GM18520 (cell line): ENCODE measurements around the gene HAGH.

Experiments
- ATAC-seq: cut with Tn5 transposase; IDR thresholded peaks from one replicate; pipeline ENCODE4 v1.9.1; 2021; ENCODE audit not compliant: unreplicated experiment

Gene HAGH

DNA sequence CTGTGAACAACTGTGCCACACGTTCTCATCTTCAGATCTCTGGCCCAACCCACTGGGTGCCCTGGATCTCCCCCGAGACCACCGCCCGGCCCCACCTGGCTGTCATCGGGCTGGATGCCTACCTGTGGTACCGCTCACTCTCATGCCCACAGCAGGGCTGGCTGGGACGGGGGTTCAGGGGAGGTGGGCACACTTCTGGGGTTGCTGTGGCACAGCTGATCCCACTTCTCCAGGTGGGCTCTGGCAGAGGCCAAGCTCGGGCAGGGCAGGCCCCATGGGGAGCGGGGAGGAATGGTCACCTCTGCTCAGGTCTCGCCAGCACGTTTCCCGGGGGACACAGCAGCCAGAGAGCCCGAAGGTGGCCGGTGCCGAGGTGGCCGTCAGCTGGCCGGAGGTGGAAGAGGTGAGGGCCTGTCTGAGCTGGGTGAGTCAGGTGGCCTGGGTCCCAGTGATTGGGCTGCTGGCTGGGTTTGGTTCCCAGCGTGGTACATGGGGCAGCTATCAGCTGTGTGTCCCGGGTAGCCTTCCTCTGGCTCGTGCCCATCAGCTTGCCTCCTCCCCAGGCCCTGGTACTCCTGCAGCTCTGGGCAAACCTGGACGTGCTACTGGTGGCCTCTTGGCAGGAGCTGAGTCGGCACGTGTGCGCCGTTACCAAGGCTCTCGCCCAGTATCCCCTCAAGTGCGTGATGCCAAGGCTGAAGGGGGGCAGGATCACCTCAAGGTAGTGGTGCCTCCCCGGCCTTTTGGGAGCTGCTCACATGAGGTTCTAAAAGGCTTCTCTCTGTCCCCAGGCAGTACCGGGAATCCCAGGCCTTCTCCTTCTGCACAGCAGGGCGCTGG is 51.4 kb downstream of the HAGH start:
- no peak for ATAC-seq

DNA sequence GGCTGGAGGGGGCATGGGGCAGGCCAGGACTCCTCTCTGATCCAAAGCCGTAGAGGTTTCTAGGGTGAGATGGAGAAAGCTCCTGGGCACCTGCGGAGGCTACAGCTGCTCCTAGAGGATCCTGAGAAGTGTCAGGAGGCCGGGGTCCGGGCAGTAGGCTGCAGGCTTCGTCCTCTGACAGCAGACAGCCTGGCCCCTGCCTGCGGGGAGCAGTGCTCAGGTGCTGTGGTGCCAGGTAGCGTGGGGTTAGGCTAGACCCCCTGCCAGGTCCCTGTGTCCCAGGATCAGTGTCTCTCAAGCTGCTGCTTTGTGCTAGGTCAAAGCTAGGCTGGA is 52.2 kb downstream of the HAGH start:
- ATAC-seq: no peak

DNA sequence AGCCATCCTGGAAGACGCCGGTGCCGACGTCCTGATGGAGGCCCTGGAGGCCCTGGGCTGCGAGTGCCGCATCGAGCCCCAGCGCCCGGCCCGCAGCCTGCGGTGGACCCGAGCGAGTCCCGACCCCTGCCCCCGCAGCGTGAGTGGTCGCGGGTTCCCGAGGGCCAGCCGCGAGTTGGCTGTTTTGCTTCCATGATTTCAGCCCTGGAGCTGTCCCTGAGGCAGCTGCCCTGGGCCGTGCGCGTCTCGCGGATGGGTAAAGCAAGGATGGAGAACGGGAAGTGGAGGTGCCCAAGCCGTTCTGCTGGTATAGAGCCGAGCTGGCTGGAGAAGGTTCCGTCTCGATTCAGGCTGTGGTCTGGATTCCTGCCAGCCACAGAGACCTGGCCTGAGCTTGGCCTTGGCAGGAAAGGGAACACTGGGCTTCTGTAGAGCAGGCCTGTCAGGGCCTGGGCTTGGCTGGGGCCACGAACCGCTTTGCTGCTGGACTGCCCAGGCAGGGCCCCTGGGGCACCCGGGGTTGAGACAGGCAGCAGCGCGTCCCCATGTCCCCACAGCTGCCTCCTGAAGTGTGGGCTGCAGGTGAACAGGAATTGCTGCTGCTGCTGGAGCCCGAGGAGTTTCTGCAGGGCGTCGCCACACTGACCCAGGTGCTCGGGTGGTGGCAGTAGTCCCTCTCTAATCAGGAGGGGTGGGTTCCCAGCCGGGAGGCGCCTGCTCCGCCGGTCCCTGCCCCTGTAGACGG is 52.8 kb downstream of the HAGH start:
- ATAC-seq: no peak

DNA sequence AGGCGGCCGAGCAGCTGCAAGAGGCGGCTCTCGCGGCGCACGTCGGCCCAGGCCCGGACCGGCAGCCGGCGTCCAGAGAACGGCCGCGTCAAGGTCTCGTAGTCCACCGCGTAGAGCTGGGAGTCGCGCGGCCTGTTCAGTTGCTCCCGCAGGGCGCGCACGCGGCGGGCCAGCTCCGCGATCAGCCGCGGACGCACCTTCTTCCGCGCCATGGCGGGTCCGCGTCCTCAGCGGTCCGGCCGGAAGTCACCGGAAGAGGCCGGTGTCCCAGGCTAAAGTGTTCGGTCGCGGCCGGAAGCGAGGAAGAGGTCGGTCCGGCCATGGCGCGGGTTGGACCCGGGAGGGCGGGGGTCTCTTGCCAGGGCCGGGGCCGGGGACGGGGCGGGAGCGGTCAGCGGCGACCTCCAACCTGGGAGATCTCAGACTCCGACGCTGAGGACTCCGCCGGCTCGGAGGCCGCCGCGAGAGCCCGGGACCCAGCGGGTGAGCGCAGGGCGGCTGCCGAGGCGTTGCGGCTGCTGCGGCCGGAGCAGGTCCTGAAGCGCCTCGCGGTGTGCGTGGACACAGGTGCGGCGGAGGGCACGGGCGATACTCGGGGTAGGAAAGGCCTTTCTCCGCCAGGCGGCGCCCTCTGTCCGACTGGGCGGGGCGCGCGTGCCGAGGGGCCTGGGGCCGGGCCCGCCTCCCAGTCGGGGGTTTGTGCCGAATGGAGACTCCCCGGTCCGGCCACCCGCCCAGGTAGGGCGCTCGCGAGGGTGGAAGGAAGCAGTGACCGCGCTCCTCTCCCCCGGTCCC is 53.5 kb downstream of the HAGH start, which contains the start of gene MRPS34:
TSS of gene MRPS34 (minus strand) at position 227 of the 795 bp plus-strand sequence. CDS start at position 212, 15 bp downstream.
- peak; percentile 41 for ATAC-seq

DNA sequence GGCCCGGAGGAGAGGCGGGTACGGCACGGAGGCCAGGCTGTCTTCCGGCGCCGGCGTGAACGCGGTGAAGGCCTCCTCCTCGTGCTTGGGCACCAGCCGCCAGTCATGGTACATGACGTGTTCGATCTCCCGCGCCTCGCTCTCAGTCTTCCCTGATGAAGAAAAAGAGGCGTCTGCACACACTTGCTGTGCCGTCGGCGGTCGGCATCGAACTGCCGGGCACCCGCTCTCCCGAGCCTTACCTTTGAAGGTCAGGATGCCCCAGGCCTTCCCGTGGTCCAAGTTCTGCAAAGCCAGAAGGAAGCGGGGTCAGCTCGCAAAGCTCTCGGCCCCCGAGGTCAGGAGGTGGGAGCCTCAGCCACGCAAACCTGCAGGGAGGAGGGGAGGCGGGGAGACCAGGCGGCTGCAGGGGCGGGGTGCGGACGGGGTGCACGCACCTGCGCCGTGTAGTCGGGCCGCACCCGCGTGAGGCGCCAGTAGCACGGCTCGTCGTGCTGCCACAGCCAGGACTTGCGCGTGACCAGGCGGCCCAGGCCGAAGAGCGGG is 54.2 kb downstream of the HAGH start, which contains the start of gene EME2:
TSS of gene EME2 (plus strand) at position 449 of the 546 bp plus-strand sequence. CDS start 418 bp downstream, outside the sequence.
- no peak for ATAC-seq

DNA sequence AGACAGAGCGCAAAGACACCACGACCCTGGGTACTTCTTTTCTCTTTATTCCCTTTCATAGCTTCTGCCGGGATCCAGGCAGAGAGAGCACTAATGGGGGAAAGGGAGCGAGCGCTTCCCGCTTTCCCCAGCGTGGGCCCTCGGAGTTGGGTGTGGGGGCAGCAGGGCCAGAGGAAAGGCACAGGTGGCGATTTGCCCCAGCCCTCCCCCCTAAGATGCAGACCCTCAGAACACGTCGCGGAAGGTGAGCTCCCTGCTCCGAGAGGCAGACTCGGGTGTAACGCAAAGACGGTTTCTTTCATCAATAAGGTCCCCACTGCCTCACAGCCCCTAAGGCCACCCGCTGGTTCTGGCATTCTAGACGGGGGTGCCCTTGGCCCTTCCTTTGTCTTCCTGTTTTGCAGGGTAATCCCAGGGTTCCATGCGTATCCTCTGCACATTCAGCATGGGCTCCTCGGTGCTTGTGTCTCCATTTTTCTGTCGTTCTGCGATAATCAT is 54.7 kb downstream of the HAGH start:
- no peak for ATAC-seq

DNA sequence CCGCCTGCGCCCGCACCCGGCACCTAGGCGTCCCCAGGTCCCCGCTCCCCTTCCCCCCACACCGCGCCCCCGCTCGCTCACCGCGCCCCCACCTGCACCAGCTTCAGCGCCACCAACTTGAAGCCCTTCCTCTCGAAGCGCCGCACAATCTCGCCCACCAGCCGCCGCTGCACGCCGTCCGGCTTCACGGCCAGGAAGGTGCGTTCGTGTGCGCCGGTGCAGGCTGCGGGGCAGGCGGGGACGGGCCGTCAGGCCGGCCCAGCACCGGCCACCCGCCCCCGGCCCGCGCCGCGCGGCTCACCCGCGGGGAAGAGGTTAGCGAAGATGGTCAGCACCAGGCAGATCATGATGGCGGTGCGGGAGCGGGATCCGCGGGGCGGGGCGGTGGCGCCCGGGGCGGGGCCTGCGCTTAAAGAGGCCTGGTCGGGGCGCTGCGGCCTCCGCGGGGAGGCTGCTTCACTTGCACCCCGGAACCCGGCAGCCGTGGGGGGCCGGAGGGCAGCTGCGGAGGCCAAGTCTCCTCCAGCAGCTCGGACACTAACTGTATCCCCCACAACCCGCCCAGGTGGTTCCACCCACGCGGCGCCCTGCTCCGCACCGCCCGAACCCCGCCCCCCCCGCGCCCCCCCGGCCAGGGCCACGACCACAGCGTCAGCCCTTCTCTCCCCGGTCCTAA is 55.3 kb downstream of the HAGH start, which contains the start of gene NME3:
TSS of gene NME3 (minus strand) at position 356 of the 676 bp plus-strand sequence. CDS start at position 347, 9 bp downstream.
- ATAC-seq: no peak

DNA sequence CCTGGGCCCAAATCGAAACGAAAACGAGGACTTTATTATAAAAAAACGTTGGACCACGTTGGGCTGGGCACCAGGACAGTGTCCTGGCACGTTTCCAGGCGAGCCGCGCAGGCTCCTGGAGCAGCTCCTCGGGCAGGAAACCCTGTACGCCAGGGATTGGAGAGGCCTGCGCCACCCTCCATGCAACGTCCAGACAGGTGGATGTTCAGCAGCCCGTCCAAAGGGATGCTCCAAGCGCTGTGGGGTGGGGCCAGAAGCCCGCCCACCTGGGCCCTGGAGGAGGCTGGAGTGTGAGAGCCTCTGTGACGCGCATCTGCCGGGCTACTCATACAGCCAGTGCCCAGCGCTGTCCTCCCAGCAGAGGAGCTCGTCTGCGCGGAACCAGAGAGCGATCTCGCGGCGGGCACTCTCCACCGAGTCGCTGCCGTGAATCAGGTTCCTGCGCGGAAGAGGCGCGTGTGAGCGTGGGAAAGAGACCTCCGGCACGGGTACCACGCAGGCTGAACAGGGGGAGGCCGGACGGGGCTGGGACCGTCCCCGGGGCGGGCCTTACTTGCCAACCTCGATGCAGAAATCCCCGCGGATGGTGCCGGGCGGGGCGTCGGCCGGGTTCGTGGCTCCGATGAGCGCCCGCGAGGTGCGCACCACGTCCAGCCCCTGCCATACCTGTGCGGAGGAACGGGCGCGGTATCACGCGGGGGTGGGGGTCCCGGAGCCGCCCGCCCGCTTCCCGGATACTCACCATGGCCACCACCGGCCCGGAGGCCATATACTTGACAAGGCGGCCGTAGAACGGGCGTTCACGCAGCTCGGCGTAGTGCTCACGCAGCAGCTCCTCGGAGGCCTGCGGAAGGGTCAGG is 56.1 kb downstream of the HAGH start:
- no peak for ATAC-seq

DNA sequence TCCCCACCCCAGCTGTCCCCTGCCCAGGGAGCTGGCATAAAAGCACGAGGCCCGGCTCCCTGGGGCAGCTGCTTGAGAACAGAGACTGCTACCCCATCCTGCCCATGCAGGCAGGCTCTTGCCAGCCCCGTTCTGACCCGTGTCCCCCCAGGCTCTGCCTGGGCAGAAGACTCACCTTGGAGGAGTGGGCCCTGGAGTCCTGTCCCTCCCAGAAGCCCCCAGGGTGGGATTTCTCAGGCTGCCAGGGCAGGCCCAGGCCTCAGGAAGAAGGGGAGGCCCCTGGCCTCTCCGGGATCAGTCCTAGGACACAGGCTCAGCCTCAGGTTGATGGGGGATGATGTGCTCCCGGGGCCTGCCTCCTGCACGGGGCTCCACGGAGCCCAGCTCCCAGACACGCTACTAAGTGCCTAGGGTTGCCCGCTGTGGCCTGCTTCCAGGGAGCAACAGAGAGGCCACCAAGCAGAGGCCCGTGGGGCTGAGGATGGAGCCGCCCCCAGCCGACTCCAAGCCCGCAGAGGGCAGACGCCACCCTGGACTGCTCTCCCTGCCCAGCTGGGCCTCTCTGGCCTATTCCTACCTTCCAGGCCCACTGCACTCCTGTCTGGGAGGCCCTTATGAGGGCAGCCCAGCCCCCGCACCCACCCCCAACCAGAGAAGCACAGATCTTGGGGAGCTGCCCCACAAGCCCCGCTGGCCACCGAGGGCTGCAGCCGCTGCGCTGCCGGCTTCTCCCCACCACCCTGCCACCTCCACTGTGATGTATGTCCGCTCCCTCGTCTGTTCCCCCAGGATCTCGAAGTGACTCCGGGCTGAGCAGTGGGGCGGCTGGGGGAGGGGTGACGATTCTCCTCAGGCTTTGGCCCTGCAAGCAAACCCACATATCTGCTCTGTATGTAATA is 57.0 kb downstream of the HAGH start:
- no peak for ATAC-seq

DNA sequence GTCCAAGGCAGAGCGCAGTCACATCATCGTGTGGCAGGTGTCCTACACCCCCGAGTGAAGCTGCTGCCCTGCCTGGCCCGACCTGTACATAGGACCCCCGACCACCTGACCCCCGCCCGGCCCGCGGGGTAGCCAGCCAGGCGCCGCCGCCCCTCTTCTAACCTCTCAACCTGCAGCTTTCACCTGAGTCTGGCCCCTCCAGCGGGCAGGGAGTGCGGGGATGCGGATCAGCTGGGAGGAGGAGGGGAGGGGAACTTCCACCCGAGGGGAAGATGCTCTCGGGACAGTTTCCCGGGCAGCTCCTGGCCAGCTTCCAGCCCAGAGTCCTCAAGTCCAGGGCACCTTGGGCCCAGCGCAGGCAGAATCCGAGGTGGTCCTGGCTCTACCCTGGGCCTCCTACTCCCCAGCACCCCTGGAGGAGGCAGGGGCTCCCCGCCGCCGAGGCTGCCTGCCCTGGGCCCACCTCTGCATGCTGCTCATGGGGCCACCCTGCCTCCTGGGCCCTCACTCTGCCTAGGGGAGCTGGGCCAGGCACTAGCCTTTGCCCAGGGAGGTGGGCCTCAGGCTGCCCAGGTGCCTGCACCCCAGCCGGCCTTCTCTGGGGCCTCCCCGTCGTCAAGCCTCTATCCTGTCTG is 57.7 kb downstream of the HAGH start:
- no peak for ATAC-seq

DNA sequence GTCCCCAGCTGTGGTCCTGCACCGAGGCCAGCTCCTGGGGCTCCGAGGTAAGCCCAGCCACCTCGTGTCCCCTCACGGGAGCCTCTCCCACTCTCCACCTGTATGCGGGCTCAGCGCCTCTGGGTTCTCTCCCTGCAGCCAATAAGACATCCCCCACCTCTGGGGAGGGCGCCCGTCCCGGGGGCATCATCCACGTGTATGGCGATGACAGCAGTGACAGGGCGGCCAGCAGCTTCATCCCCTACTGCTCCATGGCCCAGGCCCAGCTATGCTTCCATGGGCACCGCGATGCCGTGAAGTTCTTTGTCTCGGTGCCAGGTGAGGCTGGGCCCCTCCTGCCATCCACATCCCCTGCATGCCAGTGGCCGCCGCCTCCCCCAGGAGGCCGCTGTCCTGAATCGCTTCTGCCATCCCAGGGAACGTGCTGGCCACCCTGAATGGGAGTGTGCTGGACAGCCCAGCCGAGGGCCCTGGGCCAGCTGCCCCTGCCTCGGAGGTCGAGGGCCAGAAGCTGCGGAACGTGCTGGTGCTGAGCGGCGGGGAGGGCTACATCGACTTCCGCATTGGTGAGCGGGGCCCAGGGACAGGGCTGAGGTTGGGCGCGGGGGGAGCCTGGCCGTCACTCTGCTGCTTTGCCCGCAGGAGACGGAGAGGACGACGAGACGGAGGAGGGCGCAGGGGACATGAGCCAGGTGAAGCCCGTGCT is 58.4 kb downstream of the HAGH start:
- no peak for ATAC-seq

DNA sequence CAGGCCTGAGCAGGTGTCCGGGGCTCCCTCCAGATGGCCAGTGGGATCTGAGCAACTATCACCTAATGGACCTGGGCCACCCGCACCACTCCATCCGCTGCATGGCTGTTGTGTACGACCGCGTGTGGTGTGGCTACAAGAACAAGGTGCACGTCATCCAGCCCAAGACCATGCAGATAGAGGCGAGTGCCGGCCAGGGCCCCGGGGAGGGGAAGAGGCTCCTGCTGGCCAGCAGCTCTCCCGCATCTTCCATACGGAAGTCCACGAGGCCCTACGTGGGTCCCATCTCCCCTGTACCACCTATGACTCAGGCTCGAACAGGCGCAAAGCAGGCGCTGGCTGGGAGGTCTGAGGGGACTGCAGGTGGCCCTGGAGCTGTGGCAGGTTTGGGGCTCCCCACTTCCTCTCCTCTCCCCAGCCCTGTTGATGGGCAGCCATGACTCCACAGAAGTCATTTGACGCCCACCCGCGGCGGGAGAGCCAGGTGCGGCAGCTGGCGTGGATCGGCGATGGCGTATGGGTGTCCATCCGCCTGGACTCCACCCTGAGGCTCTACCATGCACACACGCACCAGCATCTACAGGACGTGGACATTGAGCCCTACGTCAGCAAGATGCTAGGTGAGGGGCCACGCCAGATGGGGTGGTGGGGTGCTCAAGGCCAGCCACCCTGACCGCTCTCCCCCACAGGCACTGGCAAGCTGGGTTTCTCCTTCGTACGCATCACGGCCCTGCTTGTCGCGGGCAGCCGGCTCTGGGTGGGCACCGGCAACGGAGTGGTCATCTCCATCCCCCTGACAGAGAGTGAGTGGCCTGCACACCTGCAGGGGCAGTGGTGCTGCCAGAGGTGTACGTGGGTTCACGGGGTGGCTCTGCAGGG is 59.3 kb downstream of the HAGH start:
- ATAC-seq: no peak

DNA sequence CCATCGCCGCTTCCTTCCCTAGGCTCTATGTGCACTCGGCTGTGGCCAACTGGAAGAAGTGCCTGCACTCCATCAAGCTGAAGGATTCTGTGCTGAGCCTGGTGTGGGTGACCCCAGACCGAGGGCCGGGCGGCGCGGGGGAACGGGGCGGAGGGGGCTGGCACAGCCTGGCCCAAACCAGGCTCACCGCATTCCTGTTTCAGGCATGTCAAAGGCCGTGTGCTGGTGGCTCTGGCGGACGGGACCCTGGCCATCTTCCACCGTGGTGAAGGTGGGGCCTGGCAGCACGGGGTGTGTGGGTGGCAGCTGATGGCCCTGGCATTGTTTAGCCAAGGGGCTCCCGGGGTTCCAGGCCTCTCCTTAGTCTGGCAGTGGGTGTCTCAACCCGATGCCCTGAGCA is 59.9 kb downstream of the HAGH start:
- ATAC-seq: no peak

DNA sequence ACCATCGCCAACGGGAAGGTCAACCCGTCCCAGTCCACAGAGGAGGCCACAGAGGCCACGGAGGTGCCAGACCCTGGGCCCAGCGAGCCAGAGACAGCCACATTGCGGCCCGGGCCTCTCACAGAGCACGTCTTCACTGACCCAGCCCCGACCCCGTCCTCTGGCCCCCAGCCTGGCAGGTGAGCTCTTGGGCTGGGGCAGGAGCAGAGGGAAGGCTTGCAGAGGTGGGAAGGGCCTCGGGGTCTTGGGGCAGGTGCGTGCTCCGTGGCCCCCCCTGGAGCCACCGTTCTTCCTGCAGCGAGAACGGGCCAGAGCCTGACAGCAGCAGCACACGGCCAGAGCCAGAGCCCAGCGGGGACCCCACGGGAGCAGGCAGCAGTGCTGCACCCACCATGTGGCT is 60.4 kb downstream of the HAGH start:
- ATAC-seq: no peak

DNA sequence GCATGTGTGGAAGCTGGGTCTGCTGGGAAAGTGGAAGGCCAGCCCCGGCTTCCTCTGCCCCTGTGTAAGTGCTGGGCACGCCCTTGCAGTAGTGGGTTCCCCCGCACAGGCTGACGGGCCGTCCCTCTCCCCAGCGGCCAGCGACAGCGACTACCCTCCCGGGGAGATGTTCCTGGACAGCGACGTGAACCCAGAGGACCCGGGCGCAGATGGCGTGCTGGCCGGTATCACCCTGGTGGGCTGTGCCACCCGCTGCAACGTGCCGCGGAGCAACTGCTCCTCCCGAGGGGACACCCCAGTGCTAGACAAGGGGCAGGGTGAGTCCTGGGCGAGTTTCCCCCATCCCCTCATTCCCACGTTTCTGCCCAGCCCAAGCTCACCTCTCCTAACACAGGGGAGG is 60.8 kb downstream of the HAGH start:
- ATAC-seq: no peak

DNA sequence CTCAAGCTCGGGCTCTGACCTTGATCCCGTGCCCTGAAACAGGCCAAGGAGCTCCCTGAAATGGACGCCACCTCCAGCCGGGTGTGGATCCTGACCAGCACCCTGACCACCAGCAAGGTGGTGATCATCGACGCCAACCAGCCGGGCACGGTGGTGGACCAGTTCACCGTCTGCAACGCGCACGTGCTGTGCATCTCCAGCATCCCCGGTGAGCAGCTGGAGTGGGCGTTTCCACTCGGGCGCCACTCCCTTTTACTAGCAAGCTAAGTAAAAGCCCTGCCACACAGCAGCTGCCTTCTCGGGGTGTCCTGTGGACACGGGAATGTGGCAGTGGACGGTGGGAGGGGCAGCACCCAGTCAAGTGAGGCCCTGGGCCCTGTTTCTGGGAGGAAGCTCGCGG is 61.7 kb downstream of the HAGH start:
- no peak for ATAC-seq
